ENCODE results near the gene ECHDC3. TPM values are rescaled to one million over a fixed set of nuclear protein-coding genes. Genes with fewer than 3 reads are reported as not detected.

ECHDC3 gene, protein sequence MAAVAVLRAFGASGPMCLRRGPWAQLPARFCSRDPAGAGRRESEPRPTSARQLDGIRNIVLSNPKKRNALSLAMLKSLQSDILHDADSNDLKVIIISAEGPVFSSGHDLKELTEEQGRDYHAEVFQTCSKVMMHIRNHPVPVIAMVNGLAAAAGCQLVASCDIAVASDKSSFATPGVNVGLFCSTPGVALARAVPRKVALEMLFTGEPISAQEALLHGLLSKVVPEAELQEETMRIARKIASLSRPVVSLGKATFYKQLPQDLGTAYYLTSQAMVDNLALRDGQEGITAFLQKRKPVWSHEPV
- polyA plus RNA-seq (2013, experiment 1 of 2) = 5.0 TPM
- 4.0 TPM for polyA plus RNA-seq (2013, experiment 2 of 2)

DNA sequence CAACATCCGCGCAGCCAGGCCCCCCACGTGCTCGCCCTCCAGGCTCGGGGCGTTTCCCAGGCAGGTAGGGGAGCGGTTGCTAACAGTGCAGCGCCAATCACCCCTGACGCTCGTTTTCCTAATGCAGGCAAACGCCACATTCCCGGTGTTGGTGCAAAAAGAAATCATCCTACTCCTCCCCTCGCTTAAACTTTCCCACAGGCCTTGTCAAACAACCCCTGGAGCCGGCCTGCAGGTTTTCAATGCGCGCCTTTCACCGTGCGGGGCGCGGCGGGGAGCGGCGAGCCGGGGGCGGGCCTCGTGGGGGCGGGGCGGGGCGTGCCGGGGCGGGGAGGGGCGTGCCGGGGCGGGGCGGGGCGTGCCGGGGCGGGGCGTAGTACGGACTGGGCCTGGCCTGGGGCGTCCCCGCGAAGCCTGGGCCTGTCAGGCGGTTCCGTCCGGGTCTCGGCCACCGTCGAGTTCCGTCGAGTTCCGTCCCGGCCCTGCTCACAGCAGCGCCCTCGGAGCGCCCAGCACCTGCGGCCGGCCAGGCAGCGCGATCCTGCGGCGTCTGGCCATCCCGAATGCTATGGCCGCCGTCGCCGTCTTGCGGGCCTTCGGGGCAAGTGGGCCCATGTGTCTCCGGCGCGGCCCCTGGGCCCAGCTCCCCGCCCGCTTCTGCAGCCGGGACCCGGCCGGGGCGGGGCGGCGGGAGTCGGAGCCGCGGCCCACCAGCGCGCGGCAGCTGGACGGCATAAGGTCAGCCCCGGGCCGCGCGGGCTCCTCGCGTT lies at the start of gene ECHDC3:
Gene ECHDC3, plus strand, starts transcription at position 374 of the 770 bp plus-strand sequence. Its CDS starts 195 bp downstream, at position 569.
- WGBS, 2 experiments (ENCODE audit: insufficient coverage in 2 of 2) = 16 to 25% methylated on average over 66 to 71 of the region's 93 CpGs
- Histone ChIP-seq H3K4me1 (ENCODE audit: control insufficient read depth, insufficient read depth, low read length, poor library complexity, severe bottlenecking) (peaks cover 2% of the 10 kb centered on the region), H3K9me3 (ENCODE audit: control insufficient read depth, low read length) (peaks cover 8% of the 10 kb centered on the region), H3K36me3 (ENCODE audit: control insufficient read depth, insufficient read depth, low read length) (no peaks in the 10 kb centered on the region), H3K27ac (ENCODE audit: low read depth, low read length, severe bottlenecking) (no peak within 1 kb of the TSS), H3K4me3 (ENCODE audit: extremely low read depth, insufficient read depth, low read length, poor library complexity, severe bottlenecking) (peak within 1 kb of the TSS; percentile 40)

DNA sequence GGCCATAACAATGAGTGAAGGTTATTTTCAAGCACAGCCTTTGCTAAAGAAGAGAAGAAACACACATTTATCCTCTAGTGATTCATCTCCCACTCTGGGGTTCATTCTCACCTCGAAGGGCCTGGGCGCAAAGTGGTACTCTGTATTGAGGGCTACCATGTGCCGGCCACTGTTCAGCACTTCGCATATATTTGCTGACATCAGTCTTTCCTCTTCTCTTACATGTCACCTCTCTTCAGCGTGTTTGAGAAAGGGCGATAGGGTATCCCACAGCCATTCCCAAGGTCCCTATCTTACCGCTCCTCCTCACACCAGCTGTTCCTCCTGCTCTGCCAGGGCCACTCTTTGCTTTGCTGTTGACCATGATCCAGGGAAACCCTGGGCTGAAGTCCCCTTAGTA lies 48.8 kb upstream of the ECHDC3 start:
- no peaks in the 10 kb centered on the region for H3K9me3 ChIP-seq (ENCODE audit: control insufficient read depth, low read length)
- H3K27ac ChIP-seq (ENCODE audit: low read depth, low read length, severe bottlenecking) = no peak overlapping the region
- no peak overlapping the region for H3K4me3 ChIP-seq (ENCODE audit: extremely low read depth, insufficient read depth, low read length, poor library complexity, severe bottlenecking)
- H3K36me3 ChIP-seq (ENCODE audit: control insufficient read depth, insufficient read depth, low read length) = no peaks in the 10 kb centered on the region
- H3K4me1 ChIP-seq (ENCODE audit: control insufficient read depth, insufficient read depth, low read length, poor library complexity, severe bottlenecking) = peaks cover 5% of the 10 kb centered on the region
- 93 to 95% methylated on average over 6 to 7 of the region's 7 CpGs for WGBS, 2 experiments (ENCODE audit: insufficient coverage in 2 of 2)

DNA sequence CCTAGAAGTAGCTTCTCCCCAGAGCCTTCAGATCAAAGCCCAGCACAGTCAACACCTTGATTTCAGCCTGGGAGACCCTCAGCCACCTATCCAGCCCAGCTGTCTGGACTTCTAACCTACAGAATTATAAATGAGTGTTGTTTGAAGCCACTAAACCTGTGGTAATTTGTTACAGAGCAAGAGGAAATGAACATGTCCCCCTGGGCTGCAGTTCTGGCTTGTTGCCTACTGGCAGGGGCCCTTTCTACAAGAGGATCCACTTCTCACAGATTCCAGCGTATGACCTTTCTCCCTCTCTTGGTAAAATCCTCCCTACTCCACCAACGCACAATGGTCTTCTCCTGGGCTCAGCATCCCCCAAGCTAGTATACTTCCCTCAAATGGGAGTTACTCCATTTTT lies 46.4 kb upstream of the ECHDC3 start:
- Histone ChIP-seq H3K4me1 (ENCODE audit: control insufficient read depth, insufficient read depth, low read length, poor library complexity, severe bottlenecking) (no peaks in the 10 kb centered on the region), H3K27ac (ENCODE audit: low read depth, low read length, severe bottlenecking) (no peak overlapping the region), H3K9me3 (ENCODE audit: control insufficient read depth, low read length) (no peaks in the 10 kb centered on the region), H3K36me3 (ENCODE audit: control insufficient read depth, insufficient read depth, low read length) (no peaks in the 10 kb centered on the region), H3K4me3 (ENCODE audit: extremely low read depth, insufficient read depth, low read length, poor library complexity, severe bottlenecking) (no peak overlapping the region)
- 96 to 100% methylated on average over 2 of the region's 2 CpGs for WGBS, 2 experiments (ENCODE audit: insufficient coverage in 2 of 2)

DNA sequence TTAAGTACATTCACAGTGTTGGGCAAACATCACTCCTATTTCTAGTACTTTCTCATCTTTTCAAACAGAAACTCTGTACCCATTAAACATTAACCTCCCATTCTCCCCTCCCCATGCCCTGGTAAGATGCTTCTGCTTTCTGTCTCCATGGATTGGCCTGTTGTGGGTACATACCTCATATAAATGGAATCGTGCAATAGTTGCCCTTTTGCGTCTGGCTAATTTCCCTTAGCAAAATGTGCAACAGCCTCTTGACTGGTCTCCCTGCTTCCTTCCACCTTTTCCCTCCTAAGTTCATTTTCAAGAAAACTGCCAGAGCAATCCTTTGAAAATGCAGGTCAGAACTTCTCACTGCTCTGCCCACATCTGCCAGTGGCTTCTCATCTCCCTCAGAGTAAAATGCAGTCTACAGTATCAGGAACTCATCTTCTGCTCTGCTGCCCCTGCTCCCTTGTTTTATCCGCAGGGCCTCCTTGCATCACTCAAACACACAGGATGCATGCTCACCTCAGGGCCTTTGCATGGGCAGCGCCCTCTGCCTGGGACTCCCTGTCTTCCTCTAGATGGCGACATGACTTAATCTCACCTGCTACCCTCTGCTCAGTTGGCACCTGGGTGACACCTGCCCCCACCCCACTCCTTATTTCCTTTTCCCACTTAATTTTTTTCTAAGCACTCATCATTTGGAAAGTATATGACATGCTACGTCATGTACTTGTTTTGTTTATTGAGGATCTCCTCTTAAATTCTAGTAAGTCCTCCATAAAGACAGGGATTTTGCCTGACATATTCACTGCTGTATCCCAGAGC lies 44.3 kb upstream of the ECHDC3 start:
- Histone ChIP-seq H3K36me3 (ENCODE audit: control insufficient read depth, insufficient read depth, low read length) (no peaks in the 10 kb centered on the region), H3K4me3 (ENCODE audit: extremely low read depth, insufficient read depth, low read length, poor library complexity, severe bottlenecking) (no peak overlapping the region), H3K27ac (ENCODE audit: low read depth, low read length, severe bottlenecking) (no peak overlapping the region), H3K4me1 (ENCODE audit: control insufficient read depth, insufficient read depth, low read length, poor library complexity, severe bottlenecking) (no peaks in the 10 kb centered on the region), H3K9me3 (ENCODE audit: control insufficient read depth, low read length) (no peaks in the 10 kb centered on the region)
- 97% methylated on average over 5 of the region's 6 CpGs for WGBS, 2 experiments (ENCODE audit: insufficient coverage in 2 of 2)

DNA sequence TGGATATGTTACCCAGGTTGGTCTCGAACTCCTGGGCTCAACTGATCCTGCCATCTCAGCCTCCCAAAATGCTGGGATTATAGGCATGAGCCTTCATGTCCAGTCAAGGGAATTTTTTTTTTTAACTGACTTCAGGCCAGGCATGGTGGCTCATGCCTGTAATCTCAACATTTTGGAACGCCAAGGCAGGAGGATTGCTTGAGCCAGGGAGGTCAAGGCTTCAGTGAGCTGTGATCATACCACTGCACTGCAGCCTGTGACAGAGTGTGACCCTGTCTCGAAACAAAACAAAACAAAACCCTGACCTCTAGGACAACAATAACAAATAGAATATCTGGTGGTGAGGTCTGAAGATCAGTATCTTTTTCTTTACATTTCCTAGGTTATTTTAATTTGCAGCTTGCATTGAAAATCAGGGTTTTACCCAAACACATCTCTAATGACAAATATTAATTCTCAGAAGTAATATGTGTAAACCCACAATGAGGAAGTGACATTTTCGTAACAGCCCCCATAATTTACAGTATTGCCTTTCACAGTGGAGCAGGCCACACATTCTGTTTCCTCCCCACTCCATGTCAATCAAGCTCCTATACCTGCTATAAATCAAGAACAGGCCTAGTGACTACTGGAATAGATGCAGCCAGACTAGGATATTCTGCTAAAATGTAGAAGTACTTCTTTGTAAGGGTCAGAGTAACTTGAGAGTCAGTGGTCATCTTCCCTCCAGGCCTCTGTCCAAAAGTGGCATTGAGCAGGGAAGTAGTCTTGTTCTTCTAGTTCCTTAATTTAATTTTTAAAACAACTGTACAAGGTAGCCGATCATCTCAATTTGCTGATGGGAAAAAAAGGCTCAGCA lies 43.3 kb upstream of the ECHDC3 start:
- 88 to 96% methylated on average over 3 of the region's 5 CpGs for WGBS, 2 experiments (ENCODE audit: insufficient coverage in 2 of 2)
- no peak overlapping the region for H3K4me3 ChIP-seq (ENCODE audit: extremely low read depth, insufficient read depth, low read length, poor library complexity, severe bottlenecking)
- H3K9me3 ChIP-seq (ENCODE audit: control insufficient read depth, low read length) = no peaks in the 10 kb centered on the region
- no peaks in the 10 kb centered on the region for H3K36me3 ChIP-seq (ENCODE audit: control insufficient read depth, insufficient read depth, low read length)
- H3K4me1 ChIP-seq (ENCODE audit: control insufficient read depth, insufficient read depth, low read length, poor library complexity, severe bottlenecking) = no peaks in the 10 kb centered on the region
- no peak overlapping the region for H3K27ac ChIP-seq (ENCODE audit: low read depth, low read length, severe bottlenecking)

DNA sequence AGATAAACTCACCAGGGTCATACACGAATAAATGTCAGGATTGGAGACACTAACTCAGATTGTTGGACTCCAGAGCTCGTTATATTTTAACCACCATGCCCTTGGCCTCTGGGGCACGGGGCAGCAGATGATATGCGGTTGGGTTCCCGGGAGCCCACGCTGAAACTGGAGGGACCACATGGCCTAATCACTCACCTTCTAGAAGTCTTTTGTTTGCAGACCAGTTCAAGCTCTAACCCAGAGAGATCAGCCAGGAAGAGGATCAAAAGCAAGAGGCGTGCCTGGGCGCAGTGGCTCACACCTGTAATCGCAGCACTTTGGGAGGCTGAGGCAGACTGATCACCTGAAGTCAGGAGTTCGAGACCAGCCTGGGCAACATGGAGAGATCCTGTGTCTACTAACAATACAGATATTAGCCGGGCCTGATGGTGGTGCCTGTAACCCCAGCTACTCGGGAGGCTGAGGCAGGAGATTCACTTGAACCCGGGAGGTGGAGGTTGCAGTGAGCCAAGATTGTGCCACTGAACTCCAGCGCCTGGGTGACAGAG lies 42.6 kb upstream of the ECHDC3 start:
- Histone ChIP-seq H3K9me3 (ENCODE audit: control insufficient read depth, low read length) (no peaks in the 10 kb centered on the region), H3K4me1 (ENCODE audit: control insufficient read depth, insufficient read depth, low read length, poor library complexity, severe bottlenecking) (no peaks in the 10 kb centered on the region), H3K27ac (ENCODE audit: low read depth, low read length, severe bottlenecking) (no peak overlapping the region), H3K36me3 (ENCODE audit: control insufficient read depth, insufficient read depth, low read length) (no peaks in the 10 kb centered on the region), H3K4me3 (ENCODE audit: extremely low read depth, insufficient read depth, low read length, poor library complexity, severe bottlenecking) (no peak overlapping the region)
- 82 to 87% methylated on average over 10 to 13 of the region's 14 CpGs for WGBS, 2 experiments (ENCODE audit: insufficient coverage in 2 of 2)

DNA sequence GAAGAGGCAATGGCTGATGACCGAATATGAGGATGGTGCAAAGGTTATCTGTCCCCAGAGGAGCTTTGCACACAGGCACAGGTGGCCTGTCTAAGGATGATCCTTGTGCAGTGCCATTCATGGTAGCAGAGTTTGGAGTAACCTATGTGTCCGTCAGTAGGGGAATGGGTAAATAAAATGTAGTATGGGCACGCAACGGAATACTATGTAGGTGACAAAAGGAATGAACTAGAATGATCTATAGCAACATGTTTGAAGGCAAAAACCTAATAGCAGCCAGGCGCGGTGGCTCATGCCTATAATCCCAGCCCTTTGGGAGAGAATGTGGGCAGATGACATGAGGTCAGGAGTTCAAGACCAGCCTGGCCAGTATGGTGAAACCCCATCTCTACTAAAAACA lies 41.6 kb upstream of the ECHDC3 start:
- no peak overlapping the region for H3K4me3 ChIP-seq (ENCODE audit: extremely low read depth, insufficient read depth, low read length, poor library complexity, severe bottlenecking)
- H3K4me1 ChIP-seq (ENCODE audit: control insufficient read depth, insufficient read depth, low read length, poor library complexity, severe bottlenecking) = no peaks in the 10 kb centered on the region
- H3K9me3 ChIP-seq (ENCODE audit: control insufficient read depth, low read length) = no peaks in the 10 kb centered on the region
- no peak overlapping the region for H3K27ac ChIP-seq (ENCODE audit: low read depth, low read length, severe bottlenecking)
- no peaks in the 10 kb centered on the region for H3K36me3 ChIP-seq (ENCODE audit: control insufficient read depth, insufficient read depth, low read length)
- 92 to 95% methylated on average over 6 of the region's 6 CpGs for WGBS, 2 experiments (ENCODE audit: insufficient coverage in 2 of 2)

DNA sequence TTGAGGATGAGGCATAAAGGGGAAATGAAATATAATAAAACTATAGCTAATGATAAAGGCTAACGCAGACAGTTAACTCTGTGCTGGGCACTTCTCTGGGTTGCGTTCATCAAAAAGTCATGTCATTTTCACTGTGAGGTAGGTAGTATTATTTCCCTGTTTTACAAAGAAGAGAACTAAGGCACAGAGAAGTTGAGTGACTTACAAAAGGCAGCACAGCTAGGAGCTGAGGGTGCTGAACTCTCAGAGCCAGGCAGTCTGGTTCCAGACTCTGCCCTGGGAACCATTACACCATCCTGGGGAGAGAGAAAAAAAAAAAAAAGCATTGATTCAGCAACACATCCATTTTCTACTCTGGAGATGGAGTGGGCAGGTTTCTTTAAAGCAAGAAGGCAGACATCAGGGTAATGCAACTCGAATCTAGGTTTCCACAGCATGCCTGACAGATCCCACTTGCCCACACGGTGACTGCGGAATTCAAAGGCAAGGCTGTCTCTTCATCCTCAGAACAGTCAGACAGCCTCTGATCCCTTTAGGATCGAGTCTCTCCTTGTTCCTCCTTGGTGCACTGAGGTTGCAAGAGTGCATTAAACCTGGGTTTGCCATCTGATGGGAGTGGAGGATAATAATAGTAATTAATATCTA lies 40.6 kb upstream of the ECHDC3 start:
- H3K9me3 ChIP-seq (ENCODE audit: control insufficient read depth, low read length) = no peaks in the 10 kb centered on the region
- no peak overlapping the region for H3K4me3 ChIP-seq (ENCODE audit: extremely low read depth, insufficient read depth, low read length, poor library complexity, severe bottlenecking)
- no peaks in the 10 kb centered on the region for H3K36me3 ChIP-seq (ENCODE audit: control insufficient read depth, insufficient read depth, low read length)
- 92 to 93% methylated on average over 3 to 5 of the region's 6 CpGs for WGBS, 2 experiments (ENCODE audit: insufficient coverage in 2 of 2)
- no peaks in the 10 kb centered on the region for H3K4me1 ChIP-seq (ENCODE audit: control insufficient read depth, insufficient read depth, low read length, poor library complexity, severe bottlenecking)
- no peak overlapping the region for H3K27ac ChIP-seq (ENCODE audit: low read depth, low read length, severe bottlenecking)

DNA sequence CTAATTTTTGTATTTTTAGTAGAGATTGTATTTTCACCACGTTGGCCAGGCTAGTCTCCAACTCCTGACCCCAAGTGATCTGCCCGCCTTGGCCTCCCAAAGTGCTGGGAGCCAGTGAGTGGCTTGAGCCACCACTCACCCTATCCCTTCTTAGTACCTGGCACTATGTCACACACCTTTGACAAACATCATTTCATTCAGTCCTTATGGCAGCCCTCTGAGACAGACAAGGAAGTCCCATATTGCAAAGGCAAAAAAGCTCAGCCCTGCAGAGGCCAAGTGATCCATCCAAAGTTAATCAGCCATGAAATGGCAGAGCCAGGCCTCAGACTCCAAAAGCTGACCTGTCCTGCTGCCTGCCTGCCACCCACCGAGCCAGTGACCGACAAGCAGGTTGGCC lies 39.9 kb upstream of the ECHDC3 start:
- Histone ChIP-seq H3K4me1 (ENCODE audit: control insufficient read depth, insufficient read depth, low read length, poor library complexity, severe bottlenecking) (no peaks in the 10 kb centered on the region), H3K4me3 (ENCODE audit: extremely low read depth, insufficient read depth, low read length, poor library complexity, severe bottlenecking) (no peak overlapping the region), H3K9me3 (ENCODE audit: control insufficient read depth, low read length) (no peaks in the 10 kb centered on the region), H3K36me3 (ENCODE audit: control insufficient read depth, insufficient read depth, low read length) (no peaks in the 10 kb centered on the region), H3K27ac (ENCODE audit: low read depth, low read length, severe bottlenecking) (no peak overlapping the region)
- 81 to 88% methylated on average over 3 to 4 of the region's 4 CpGs for WGBS, 2 experiments (ENCODE audit: insufficient coverage in 2 of 2)

All from mesodermal cell (in vitro differentiated cells).